Gastroesophageal sphincter (tissue), 4 donors: ENCODE measurements around the gene ACSM2B. TPM values are rescaled to one million over a fixed set of nuclear protein-coding genes. Genes with fewer than 3 reads are reported as not detected.
"Not testable (repeated sequence)": the region's sequence is repeated elsewhere in the genome, so short reads cannot be mapped to it uniquely, and the experiment has no call there.

Source experiments
- ATAC-seq: fragments of 150-250 bp; one replicate; pipeline ENCODE4 v1.9.1; 2016; ENCODE audit warnings: mild to moderate bottlenecking, moderate library complexity
- H3K27ac ChIP-seq, 4 donors: fragments of 200-600 bp; sonication (generic) in 3 of 4; 1 replicate in 3 of 4; 2 replicates in 1 of 4; pipeline ENCODE4 v1.5.1; 2016 to 2019
- H3K27me3 ChIP-seq: fragments of 200-600 bp; sonication (generic); one replicate; pipeline ENCODE4 v1.5.1; 2019
- H3K36me3 ChIP-seq, 2 donors: fragments of 200-600 bp; sonication (generic); one replicate each; pipeline ENCODE4 v1.5.1; 2019; ENCODE audit warnings: control low read depth in 1 of 2
- H3K4me1 ChIP-seq, 3 donors: fragments of 200-600 bp; sonication (generic); 1 replicate in 2 of 3; 2 replicates in 1 of 3; pipeline ENCODE4 v1.5.1; 2016 to 2019; ENCODE audit warnings: control low read depth in 2 of 3
- H3K4me3 ChIP-seq, 2 donors: fragments of 200-600 bp; sonication (generic); one replicate each; pipeline ENCODE4 v1.5.1; 2019; ENCODE audit warnings: mild to moderate bottlenecking in 1 of 2, moderate library complexity in 1 of 2
- H3K9me3 ChIP-seq, 3 donors: fragments of 200-600 bp; sonication (generic); one replicate each; pipeline ENCODE4 v1.5.1; 2017 to 2019; ENCODE audit warnings: control low read depth in 2 of 3
- EP300 ChIP-seq: sonication (generic); formaldehyde crosslinking; IDR thresholded peaks from one replicate; pipeline ENCODE4 v1.6.1; 2017; ENCODE audit warnings: antibody characterized with exemption, mild to moderate bottlenecking
- POLR2A ChIP-seq, 2 donors: fragments of 450-650 bp; IDR thresholded peaks; one replicate each; pipeline ENCODE4 v1.6.1; 2017; ENCODE audit warnings: antibody characterized with exemption in 2 of 2, mild to moderate bottlenecking in 2 of 2, moderate library complexity in 1 of 2
- POLR2AphosphoS5 ChIP-seq: sonication (generic); formaldehyde crosslinking; IDR thresholded peaks from one replicate; pipeline ENCODE4 v1.6.1; 2017; ENCODE audit warnings: antibody characterized with exemption
- WGBS, 2 donors: methylation state at CpG; one replicate each; pipeline ENCODE4 v1.1.5; 2018; ENCODE audit warnings: low coverage in 1 of 2; 5-methylcytosine and 5-hydroxymethylcytosine counted together
- total RNA-seq, 4 donors: library from RNA; depleted of rRNA; stranded (reverse); fragments of >200 nt; gene quantifications; one replicate each; pipeline ENCODE4 v1.1.0, GENCODE V29; 2016
- TF ChIP-seq, protein P1 (sequence below), 4 experiments: fragments of 200-600 bp in 2 of 4; fragments of 450-650 bp in 2 of 4; sonication (generic) in 1 of 4; IDR thresholded peaks; one replicate each; pipeline ENCODE4 v1.5.1; 2017 to 2019; ENCODE audit warnings: antibody characterized with exemption in 4 of 4, mild to moderate bottlenecking in 2 of 4, moderate library complexity in 2 of 4

ACSM2B gene
- total RNA-seq, 4 donors from 2014 or later = 0.13 TPM; not detected in 3

- H3K27me3 ChIP-seq = no peaks in the 10 kb centered on the region
- 36 to 40% methylated on average over 5 of the region's 5 CpGs for WGBS, 2 donors
- H3K9me3 ChIP-seq = no peaks in the 10 kb centered on the region
- no peak overlapping the region for H3K4me3 ChIP-seq
- no peak for ATAC-seq
- no peaks in the 10 kb centered on the region for H3K36me3 ChIP-seq
- TF ChIP-seq EP300 (no peak), POLR2A (IDR thresholded peaks at IDR 0.05) (no peak), POLR2AphosphoS5 (no peak)
- TF ChIP-seq, protein P1, sequence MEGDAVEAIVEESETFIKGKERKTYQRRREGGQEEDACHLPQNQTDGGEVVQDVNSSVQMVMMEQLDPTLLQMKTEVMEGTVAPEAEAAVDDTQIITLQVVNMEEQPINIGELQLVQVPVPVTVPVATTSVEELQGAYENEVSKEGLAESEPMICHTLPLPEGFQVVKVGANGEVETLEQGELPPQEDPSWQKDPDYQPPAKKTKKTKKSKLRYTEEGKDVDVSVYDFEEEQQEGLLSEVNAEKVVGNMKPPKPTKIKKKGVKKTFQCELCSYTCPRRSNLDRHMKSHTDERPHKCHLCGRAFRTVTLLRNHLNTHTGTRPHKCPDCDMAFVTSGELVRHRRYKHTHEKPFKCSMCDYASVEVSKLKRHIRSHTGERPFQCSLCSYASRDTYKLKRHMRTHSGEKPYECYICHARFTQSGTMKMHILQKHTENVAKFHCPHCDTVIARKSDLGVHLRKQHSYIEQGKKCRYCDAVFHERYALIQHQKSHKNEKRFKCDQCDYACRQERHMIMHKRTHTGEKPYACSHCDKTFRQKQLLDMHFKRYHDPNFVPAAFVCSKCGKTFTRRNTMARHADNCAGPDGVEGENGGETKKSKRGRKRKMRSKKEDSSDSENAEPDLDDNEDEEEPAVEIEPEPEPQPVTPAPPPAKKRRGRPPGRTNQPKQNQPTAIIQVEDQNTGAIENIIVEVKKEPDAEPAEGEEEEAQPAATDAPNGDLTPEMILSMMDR (IDR thresholded peaks at IDR 0.05) = no peak
- H3K27ac ChIP-seq = no peak overlapping the region
- H3K4me1 ChIP-seq = no peaks in the 10 kb centered on the region
Measured at GRCh38 chr16:20538687-20539086, 37.5 kb downstream of the ACSM2B start.

DNA sequence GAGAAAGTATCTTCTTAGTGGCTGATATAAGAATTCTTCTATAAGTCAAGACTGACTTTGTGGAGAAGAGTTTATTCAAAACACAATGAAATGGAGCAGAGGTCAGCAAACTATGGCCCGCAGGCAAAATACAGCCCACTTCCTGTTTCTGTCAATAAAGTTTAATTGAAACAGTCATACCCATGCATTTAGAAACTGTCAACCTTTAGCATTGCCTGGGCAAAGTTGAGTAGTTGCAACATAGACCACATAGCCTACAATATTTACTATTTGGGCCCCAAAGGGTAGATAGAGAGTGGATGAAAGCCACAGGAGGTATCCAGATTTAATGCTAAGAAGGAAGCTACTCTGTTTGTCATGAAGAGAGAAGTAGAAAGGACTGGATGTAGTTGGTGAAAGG is 38.0 kb downstream of the ACSM2B start:
- 0% methylated on average over 1 of the region's 1 CpG for WGBS, 2 donors
- Histone ChIP-seq H3K27ac (no peak overlapping the region), H3K36me3 (no peaks in the 10 kb centered on the region), H3K9me3 (no peaks in the 10 kb centered on the region), H3K4me3 (no peak overlapping the region), H3K4me1 (no peaks in the 10 kb centered on the region), H3K27me3 (no peaks in the 10 kb centered on the region)
- TF ChIP-seq, protein P1 (IDR thresholded peaks at IDR 0.05) = no peak
- no peak for TF ChIP-seq POLR2A (IDR thresholded peaks at IDR 0.05)
- ATAC-seq = no peak

DNA sequence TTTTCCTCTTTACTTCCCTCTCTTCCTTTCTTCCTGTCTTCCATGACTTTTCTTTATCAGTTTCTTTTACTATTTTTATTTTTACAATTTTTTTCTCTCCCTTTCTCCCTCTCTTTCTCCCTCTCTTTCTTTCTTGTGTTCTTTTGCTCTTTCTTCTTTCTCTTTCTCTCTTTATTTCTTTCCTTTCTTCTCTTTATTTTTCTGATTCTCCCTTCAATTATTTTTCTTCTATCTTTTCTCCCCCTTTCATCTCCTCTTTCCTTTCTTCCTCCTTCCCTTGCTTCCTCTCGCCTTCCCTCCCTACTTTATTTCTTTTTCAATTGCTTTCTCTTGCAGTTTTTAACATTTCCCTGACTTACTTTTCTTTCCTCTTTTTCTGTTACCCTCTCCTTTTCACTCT is 39.5 kb downstream of the ACSM2B start:
- H3K4me1 ChIP-seq, ATAC-seq, H3K27me3 ChIP-seq, H3K9me3 ChIP-seq, H3K36me3 ChIP-seq, H3K27ac ChIP-seq, H3K4me3 ChIP-seq: not testable (repeated sequence)
- 43 to 75% methylated on average over 1 of the region's 1 CpG for WGBS, 2 donors

DNA sequence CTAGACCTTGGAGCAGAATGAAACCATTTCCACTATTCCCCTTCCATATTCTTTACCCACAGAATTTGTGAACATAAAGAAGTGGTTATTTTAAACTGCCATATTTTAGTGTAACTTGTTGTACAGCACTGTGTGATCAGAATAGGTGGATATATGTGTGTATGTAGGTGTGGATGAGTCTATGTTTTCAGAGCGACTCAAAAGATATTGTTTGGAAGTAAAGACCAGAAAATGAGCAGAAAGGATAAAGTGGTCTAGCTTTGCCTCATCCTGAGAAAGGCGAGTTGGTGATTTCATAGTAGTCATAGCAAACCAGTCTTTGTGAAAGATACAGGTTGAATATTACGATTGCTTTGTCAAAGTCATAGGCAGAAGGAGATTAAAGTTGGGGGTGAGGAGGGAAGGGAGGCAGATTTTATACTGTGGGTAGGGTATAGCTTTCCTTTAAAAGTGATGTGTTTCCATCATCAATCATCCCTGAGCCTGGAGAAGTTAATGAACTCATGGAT is 43.8 kb downstream of the ACSM2B start:
- H3K36me3 ChIP-seq, H3K27ac ChIP-seq, H3K4me3 ChIP-seq, H3K4me1 ChIP-seq, ATAC-seq, H3K9me3 ChIP-seq, H3K27me3 ChIP-seq: not testable (repeated sequence)
- no CpG with 5 or more reads among the region's 3 CpGs for WGBS, 2 donors

- H3K4me3 ChIP-seq, H3K27ac ChIP-seq, H3K4me1 ChIP-seq, H3K36me3 ChIP-seq, H3K9me3 ChIP-seq, H3K27me3 ChIP-seq, ATAC-seq: not testable (repeated sequence)
- WGBS, 2 donors = no CpG with 5 or more reads among the region's 13 CpGs
Measured at GRCh38 chr16:20531795-20532194, 44.4 kb downstream of the ACSM2B start.

GRCh38 chr16:20520103-20520502 is 56.1 kb downstream of the ACSM2B start:
- Histone ChIP-seq H3K27ac (no peak overlapping the region), H3K4me1 (no peaks in the 10 kb centered on the region), H3K4me3 (no peak overlapping the region), H3K36me3 (no peaks in the 10 kb centered on the region), H3K9me3 (no peaks in the 10 kb centered on the region), H3K27me3 (no peaks in the 10 kb centered on the region)
- WGBS, 2 donors = 62% methylated on average over 1 of the region's 1 CpG; no CpG with 5 or more reads in 1 of the 2 donors
- ATAC-seq = no peak
- TF ChIP-seq POLR2A (IDR thresholded peaks at IDR 0.05) (no peak), POLR2AphosphoS5 (no peak), EP300 (no peak)
- TF ChIP-seq, protein P1 (IDR thresholded peaks at IDR 0.05) = no peak

DNA sequence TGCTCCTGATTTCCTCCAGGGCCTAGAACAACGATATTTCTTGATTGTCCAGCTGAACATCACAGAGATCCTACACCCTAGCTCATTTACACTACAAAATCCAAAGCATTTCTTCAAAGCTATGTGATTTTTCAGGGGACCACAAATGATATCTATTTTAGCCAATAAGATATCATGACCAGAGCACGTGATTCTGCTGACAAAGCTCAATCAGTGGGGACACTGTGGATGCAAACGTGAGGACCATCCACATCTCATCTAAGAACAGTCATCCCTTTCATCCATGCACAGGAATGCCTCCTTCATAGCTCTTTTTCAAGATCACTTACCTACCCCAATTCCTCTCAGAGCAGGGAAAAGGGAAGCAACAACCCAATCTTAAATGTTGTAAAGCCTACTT is 56.9 kb downstream of the ACSM2B start:
- H3K27ac ChIP-seq = no peak overlapping the region
- H3K9me3 ChIP-seq = no peaks in the 10 kb centered on the region
- no peaks in the 10 kb centered on the region for H3K36me3 ChIP-seq
- WGBS, 2 donors = 53 to 64% methylated on average over 2 to 3 of the region's 3 CpGs
- H3K4me3 ChIP-seq = no peak overlapping the region
- no peak for ATAC-seq
- H3K4me1 ChIP-seq = no peaks in the 10 kb centered on the region
- TF ChIP-seq POLR2AphosphoS5 (no peak), POLR2A (IDR thresholded peaks at IDR 0.05) (no peak), EP300 (no peak)
- TF ChIP-seq, protein P1 (IDR thresholded peaks at IDR 0.05) = no peak
- H3K27me3 ChIP-seq = peaks cover 3% of the 10 kb centered on the region
